NCI-H1436 (cell line): Measurements from ENCODE around the gene PLEKHD1.
"Not testable (repeated sequence)": the region's sequence is repeated elsewhere in the genome, so short reads cannot be mapped to it uniquely, and the experiment has no call there.

Experiments used
- DNase-seq: peaks from one replicate; lab custom pipeline; 2025; lab: John Stamatoyannopoulos, UW

PLEKHD1 gene

DNA sequence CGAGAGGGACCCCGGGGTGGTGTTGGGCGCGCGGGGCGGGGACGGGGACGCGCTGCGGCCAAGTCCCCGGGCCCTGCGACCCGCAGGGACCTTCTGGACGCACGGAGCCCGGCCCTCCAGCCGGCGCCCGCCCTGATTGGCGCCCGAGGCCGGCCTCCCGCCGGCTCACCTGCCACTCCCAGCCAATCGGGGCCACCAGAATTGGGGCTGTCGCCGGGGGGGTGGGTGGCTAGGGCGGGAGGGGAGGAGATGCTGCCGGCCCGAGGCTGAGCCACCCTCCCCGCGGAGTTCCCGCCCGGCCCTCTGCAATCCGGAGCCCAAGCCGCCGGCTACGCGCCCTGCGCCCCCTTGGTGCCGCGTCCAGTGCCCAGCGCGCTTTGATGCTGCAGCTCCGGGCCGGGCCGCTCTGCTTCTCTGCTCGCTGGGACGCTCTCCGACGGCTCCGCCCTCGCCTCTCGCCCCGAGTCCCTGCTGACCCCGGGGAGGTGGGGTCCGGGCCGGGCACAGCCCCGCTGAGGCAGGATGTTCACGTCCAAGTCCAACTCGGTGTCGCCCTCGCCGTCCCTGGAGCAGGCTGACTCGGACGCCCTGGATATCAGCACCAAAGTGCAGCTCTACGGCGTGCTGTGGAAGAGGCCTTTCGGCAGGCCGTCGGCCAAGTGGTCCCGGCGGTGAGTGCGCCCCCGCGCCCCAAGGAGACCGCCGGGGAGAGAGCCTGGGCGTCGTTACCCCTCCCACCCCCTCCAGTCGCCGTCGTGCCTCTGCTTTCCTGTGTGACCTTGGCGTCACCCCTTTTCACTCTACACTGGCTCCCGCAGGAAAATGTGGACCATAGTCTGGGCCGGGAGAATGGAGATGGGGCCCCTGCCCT is at the start of gene PLEKHD1:
Gene PLEKHD1, plus strand, starts transcription at position 285 of the 871 bp plus-strand sequence. Its CDS starts 238 bp downstream, at position 523.
- DNase-seq, result peak; percentile 11

- no peak for DNase-seq
These were observed 44.8 kb upstream of the PLEKHD1 start for GRCh38 chr14:69439521-69440270.

- DNase-seq, result no peak
These were observed 42.6 kb upstream of the PLEKHD1 start for GRCh38 chr14:69441948-69442347.

- no peak for DNase-seq
These were observed 41.2 kb upstream of the PLEKHD1 start for GRCh38 chr14:69443296-69443805.

GRCh38 chr14:69449216-69449615 is 35.3 kb upstream of the PLEKHD1 start:
- no peak for DNase-seq

GRCh38 chr14:69451941-69452340 is 32.6 kb upstream of the PLEKHD1 start:
- DNase-seq, result no peak

DNA sequence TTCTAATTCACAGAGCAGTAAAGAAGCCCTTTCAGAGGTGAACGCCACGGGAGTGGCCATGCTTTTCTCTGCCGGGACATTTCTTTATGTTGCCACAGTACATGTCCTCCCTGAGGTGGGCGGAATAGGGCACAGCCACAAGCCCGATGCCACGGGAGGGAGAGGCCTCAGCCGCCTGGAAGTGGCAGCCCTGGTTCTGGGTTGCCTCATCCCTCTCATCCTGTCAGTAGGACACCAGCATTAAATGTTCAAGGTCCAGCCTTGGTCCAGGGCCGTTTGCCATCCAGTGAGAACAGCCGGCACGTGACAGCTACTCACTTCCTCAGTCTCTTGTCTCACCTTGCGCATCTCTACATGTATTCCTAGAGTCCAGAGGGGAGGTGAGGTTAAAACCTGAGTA is 26.2 kb upstream of the PLEKHD1 start:
- DNase-seq, result no peak

DNA sequence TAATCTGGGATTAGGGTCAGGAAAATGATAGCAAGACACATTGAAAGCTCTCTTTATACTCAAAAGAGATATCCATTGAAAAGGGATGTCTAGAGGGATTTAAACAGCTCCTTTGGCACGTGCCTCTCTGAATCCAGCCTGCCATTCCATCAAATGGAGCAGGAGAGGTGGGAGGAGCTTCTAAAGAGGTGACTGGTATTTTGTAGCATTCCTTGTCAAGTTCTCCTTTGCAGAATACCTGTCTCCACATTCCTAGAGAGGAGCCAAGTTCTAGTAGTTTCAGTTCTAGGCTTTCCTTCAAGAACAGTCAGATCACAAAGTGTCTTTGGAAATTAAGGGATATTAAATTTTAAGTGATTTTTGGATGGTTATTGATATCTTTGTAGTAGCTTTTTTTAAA is 25.4 kb upstream of the PLEKHD1 start:
- no peak for DNase-seq

- DNase-seq, result peak; percentile 70
These were observed 24.3 kb upstream of the PLEKHD1 start for GRCh38 chr14:69460093-69460701.

- no peak for DNase-seq
These were observed 20.1 kb upstream of the PLEKHD1 start for GRCh38 chr14:69464379-69464778.

- DNase-seq, result no peak
These were observed 19.7 kb upstream of the PLEKHD1 start for GRCh38 chr14:69464829-69465228.

- no peak for DNase-seq
These were observed 15.6 kb upstream of the PLEKHD1 start for GRCh38 chr14:69468949-69469348.

- DNase-seq, result no peak
These were observed 13.1 kb upstream of the PLEKHD1 start for GRCh38 chr14:69471436-69471835.

GRCh38 chr14:69471916-69472315 is 12.6 kb upstream of the PLEKHD1 start:
- no peak for DNase-seq

GRCh38 chr14:69473260-69473659 is 11.3 kb upstream of the PLEKHD1 start:
- no peak for DNase-seq

- DNase-seq, result no peak
These were observed 10.6 kb upstream of the PLEKHD1 start for GRCh38 chr14:69473946-69474345.

- DNase-seq, result peak; percentile 35
These were observed 9.2 kb upstream of the PLEKHD1 start for GRCh38 chr14:69475194-69475818.

DNA sequence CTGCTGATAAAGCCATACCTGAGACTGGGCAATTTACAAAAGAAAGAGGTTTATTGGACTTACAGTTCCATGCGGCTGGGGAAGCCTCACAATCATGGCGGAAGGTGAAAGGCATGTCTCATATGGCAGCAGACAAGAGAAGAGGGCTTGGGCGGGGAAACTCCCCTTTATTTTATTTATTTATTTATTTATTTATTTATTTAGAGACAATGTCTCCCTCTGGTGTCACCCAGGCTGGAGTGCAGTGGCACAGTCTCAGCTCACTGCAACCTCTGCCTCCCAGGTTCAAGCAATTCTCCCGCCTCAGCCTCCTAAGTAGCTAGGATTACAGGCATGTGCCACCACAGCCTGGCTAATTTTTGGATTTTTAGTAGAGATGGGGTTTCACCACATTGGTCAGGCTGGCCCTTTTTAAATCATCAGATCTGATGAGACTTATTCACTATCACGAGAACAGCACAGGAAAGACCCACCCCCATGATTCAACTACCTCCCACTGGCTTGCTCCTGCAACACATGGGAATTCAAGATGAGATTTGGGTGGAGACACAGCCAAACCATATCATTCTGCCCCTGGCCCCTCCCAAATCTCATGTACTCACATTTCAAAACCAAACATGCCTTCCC is 7.6 kb upstream of the PLEKHD1 start:
- not testable (repeated sequence) for DNase-seq

DNA sequence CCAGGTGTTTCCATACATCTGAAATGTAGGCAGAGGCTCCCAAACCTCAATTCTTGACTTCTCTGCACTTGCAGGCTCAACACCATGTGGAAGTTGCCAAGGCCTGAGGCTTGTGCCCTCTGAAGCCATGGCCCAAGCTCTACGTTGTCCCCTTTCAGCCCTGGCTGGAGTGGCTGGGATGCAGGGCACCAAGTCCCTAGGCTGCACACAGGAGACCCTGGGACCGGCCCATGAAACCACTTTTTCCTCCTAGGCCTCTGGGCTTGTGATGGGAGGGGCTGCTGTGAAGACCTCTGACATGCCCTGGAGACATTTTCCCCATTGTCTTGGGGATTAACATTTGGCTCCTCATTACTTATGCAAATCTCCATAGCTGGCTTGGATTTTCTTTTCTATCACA is 6.5 kb upstream of the PLEKHD1 start:
- not testable (repeated sequence) for DNase-seq

- no peak for DNase-seq
These were observed 4.8 kb upstream of the PLEKHD1 start for GRCh38 chr14:69479696-69480095.

- DNase-seq, result no peak
These were observed 4.4 kb upstream of the PLEKHD1 start for GRCh38 chr14:69480136-69480535.
